Testis (tissue), 3 donors: Measurements from ENCODE around the gene PTEN. TPM values are rescaled to one million over a fixed set of nuclear protein-coding genes. Genes with fewer than 3 reads are reported as not detected.

Experiments used
- DNase-seq: peaks from one replicate; pipeline ENCODE4 v3.0.0-alpha.2; 2019
- H3K27ac ChIP-seq, 2 donors: fragments of 200-600 bp; sonication (generic); one replicate each; pipeline ENCODE4 v1.5.1; 2019
- H3K27me3 ChIP-seq: fragments of 200-600 bp; sonication (generic); one replicate; pipeline ENCODE4 v1.5.1; 2019
- H3K36me3 ChIP-seq: fragments of 200-600 bp; sonication (generic); one replicate; pipeline ENCODE4 v1.5.1; 2017; ENCODE audit warnings: low read depth; ENCODE audit errors: missing control alignments
- H3K4me1 ChIP-seq: fragments of 200-600 bp; sonication (generic); one replicate; pipeline ENCODE4 v1.5.1; 2019
- H3K4me3 ChIP-seq, 2 donors: fragments of 200-600 bp; sonication (generic); one replicate each; pipeline ENCODE4 v1.5.1; 2017 to 2019
- H3K9me3 ChIP-seq: fragments of 200-600 bp; sonication (generic); one replicate; pipeline ENCODE4 v1.5.1; 2017
- POLR2A ChIP-seq: fragments of 450-650 bp; IDR thresholded peaks from one replicate; pipeline ENCODE4 v1.6.1; 2017; ENCODE audit warnings: antibody characterized with exemption, mild to moderate bottlenecking, moderate library complexity
- WGBS, 2 donors: methylation state at CpG; one replicate each; pipeline ENCODE4 v1.1.5; 2018; 5-methylcytosine and 5-hydroxymethylcytosine counted together
- intact Hi-C: fragments of 100-400 bp; cut with DNase I; formaldehyde crosslinking; loops from one replicate; pipeline ENCODE4 v1.15.1; 2023; ENCODE audit warnings: low total_unique reads
- polyA plus RNA-seq: library from polyadenylated mRNA; stranded (reverse); fragments of 350-450 nt; fragmentation: Illumina TruSeq; extraction: RNeasy Lipid Tissue Mini Kit (QIAGEN cat#74804); gene quantifications from one replicate; pipeline ENCODE4 v1.2.3, GENCODE V29; 2014; ENCODE audit warnings: low read depth, low replicate concordance; ENCODE audit not compliant: insufficient read depth
- small RNA-seq, 2 donors: library from RNA; depleted of rRNA; stranded (forward); fragments of <200 nt; gene quantifications; one replicate each; pipeline ENCODE3, GENCODE V24; 2016
- total RNA-seq, 2 donors: library from RNA; depleted of rRNA; stranded (reverse); fragments of >200 nt; gene quantifications; one replicate each; pipeline ENCODE4 v1.2.3, GENCODE V29; 2016
- TF ChIP-seq, protein P1 (sequence below), 3 experiments: fragments of 450-650 bp in 2 of 3; fragments of 200-600 bp in 1 of 3; sonication (generic) in 1 of 3; IDR thresholded peaks; one replicate each; pipeline ENCODE4 v1.5.1; 2016 to 2019; ENCODE audit warnings: antibody characterized with exemption in 3 of 3, mild to moderate bottlenecking in 2 of 3, moderate library complexity in 1 of 3

Gene PTEN
- total and polyA plus RNA-seq, 3 donors from 2014 or later: 85.4 to 118 (median 96.8) TPM

DNA sequence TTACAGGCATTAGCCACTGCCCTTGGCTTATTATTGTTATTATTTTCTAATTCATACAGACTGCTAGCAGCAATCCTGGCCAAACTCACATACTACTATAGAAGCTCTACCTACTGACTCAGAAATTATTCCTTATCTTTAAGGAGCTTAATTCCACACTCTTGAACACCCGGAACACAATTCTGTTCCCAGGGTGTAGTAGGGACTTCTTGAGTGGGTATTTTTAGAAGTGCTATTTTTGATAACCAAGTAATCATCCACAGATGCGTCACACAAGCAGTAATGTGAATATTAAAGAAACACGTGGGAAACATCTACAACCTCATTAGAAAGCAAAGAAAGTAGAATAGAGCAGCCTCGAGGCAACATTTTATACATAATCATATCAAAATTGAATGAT lies 149.2 kb downstream of the PTEN start:
- DNase-seq: no peak
- Histone ChIP-seq H3K36me3 (no peaks in the 10 kb centered on the region), H3K27me3 (no peaks in the 10 kb centered on the region), H3K4me1 (no peaks in the 10 kb centered on the region), H3K27ac (no peak overlapping the region), H3K9me3 (no peaks in the 10 kb centered on the region), H3K4me3 (no peak overlapping the region)
- intact Hi-C loops: no loop called here
- no peak for TF ChIP-seq POLR2A
- TF ChIP-seq, protein P1, sequence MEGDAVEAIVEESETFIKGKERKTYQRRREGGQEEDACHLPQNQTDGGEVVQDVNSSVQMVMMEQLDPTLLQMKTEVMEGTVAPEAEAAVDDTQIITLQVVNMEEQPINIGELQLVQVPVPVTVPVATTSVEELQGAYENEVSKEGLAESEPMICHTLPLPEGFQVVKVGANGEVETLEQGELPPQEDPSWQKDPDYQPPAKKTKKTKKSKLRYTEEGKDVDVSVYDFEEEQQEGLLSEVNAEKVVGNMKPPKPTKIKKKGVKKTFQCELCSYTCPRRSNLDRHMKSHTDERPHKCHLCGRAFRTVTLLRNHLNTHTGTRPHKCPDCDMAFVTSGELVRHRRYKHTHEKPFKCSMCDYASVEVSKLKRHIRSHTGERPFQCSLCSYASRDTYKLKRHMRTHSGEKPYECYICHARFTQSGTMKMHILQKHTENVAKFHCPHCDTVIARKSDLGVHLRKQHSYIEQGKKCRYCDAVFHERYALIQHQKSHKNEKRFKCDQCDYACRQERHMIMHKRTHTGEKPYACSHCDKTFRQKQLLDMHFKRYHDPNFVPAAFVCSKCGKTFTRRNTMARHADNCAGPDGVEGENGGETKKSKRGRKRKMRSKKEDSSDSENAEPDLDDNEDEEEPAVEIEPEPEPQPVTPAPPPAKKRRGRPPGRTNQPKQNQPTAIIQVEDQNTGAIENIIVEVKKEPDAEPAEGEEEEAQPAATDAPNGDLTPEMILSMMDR (IDR thresholded peaks at IDR 0.05): no peak
- WGBS, 2 donors: 71 to 75% methylated on average over 4 of the region's 4 CpGs

DNA sequence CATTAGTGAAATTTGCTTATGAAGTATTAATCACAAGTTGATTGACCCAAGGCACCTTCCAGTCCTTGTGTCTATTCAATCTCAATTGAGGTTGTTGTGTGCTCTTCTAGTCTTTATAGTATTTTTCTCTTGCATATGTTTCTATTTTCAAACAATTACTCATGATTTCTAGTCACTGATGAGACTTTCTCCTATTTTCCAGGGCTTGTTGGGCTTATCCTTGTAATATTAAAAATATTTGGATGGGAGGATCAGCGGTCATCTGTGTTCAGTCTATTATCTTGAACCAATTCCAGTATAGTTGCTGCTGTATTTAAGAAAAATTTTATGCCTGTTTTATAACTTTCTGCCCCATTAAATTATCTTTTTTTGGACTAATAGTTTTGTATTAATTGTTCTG lies 154.4 kb downstream of the PTEN start:
- DNase-seq: no peak
- WGBS, 2 donors: 67 to 86% methylated on average over 1 of the region's 1 CpG
- Histone ChIP-seq H3K36me3 (no peaks in the 10 kb centered on the region), H3K27ac (no peak overlapping the region), H3K4me1 (no peaks in the 10 kb centered on the region), H3K4me3 (no peak overlapping the region), H3K27me3 (no peaks in the 10 kb centered on the region), H3K9me3 (no peaks in the 10 kb centered on the region)
- TF ChIP-seq, protein P1 (IDR thresholded peaks at IDR 0.05): no peak
- TF ChIP-seq POLR2A: no peak
- intact Hi-C loops: no loop called here

DNA sequence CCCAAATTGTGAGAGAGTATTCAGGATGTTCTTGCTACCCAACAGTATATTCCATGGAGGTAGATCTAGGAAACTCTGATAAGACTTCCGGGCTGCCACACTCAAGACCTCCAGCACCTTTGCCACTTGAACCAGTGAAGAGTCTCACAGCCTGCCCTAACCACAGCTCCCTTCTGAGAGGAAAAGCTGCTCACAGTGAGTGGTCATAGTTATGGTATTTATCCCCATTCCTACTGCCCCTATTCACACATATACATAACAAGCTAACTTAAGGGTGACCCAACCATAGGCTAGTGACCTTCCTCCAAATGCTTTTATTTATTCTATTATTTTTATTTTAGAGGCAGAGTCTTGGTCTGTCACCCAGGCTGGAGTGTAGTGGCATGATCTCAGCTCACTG lies 156.3 kb downstream of the PTEN start:
- Histone ChIP-seq H3K4me1 (no peaks in the 10 kb centered on the region), H3K36me3 (no peaks in the 10 kb centered on the region), H3K27me3 (no peaks in the 10 kb centered on the region), H3K4me3 (no peak overlapping the region), H3K9me3 (no peaks in the 10 kb centered on the region), H3K27ac (no peak overlapping the region)
- intact Hi-C loops: no loop called here
- no peak for DNase-seq
- no peak for TF ChIP-seq POLR2A
- TF ChIP-seq, protein P1 (IDR thresholded peaks at IDR 0.05): no peak
- WGBS, 2 donors: 96 to 100% methylated on average over 1 of the region's 1 CpG

Small RNA genes within 50 kb of the gene (small RNA-seq; reads per million reads assigned to genes)
- gene RF00284 (0 reads per million in 2 donors), gene RN7SL78P (0 reads per million in 2 donors)

Other genes with a start within 250 kb of the PTEN start
- gene PAPSS2, start 203.7 kb upstream of the PTEN start, total RNA-seq: 1 to 10 TPM; 4.6 to 6.4 TPM
- gene PAPSS2, start 203.7 kb upstream of the PTEN start, polyA plus RNA-seq: 20.1 TPM
- gene ATAD1, start 45.4 kb upstream of the PTEN start, total RNA-seq: 100 to 1,000 TPM in 1 of 2 donors, 10 to 100 TPM in 1; 68.5 to 107 TPM
- gene ATAD1, start 45.4 kb upstream of the PTEN start, polyA plus RNA-seq: 162 TPM
- gene KLLN, start 92 bp upstream of the PTEN start, total RNA-seq: 1 to 10 TPM; 2.0 to 3.9 TPM
- gene KLLN, start 92 bp upstream of the PTEN start, polyA plus RNA-seq: 2.0 TPM